CD4-positive, alpha-beta T cell (primary cell): Measurements from ENCODE around the gene TMEM132D. TPM values are rescaled to one million over a fixed set of nuclear protein-coding genes. Genes with fewer than 3 reads are reported as not detected.

Experiments used
- ATAC-seq: fragments of 200-7000 bp; cut with Tn5 transposase; one replicate; pipeline ENCODE4 v1.10.0; 2022; ENCODE audit warnings: mild to moderate bottlenecking; ENCODE audit not compliant: poor library complexity
- CTCF ChIA-PET: fragments of 350-600 bp; sonication (Branson Sonifier 250); formaldehyde crosslinking; loops from one replicate; lab custom pipeline; 2021; ENCODE audit warnings: antibody characterized with exemption, inconsistent platforms; lab: Charles Lee
- POLR2A ChIA-PET: fragments of 350-600 bp; sonication (Branson Sonifier 250); formaldehyde crosslinking; loops from one replicate; lab custom pipeline; 2021; ENCODE audit warnings: antibody characterized with exemption, inconsistent platforms; lab: Charles Lee
- DNase-seq, 14 experiments: peaks; one replicate each; pipeline ENCODE4 v3.0.0-alpha.2; 2013 to 2020; ENCODE audit warnings: mixed read lengths in 2 of 14
- H3K27ac ChIP-seq, 2 donors: one replicate each; pipeline versions ENCODE4 v1.5.1 to v1.7.0; 2013; ENCODE audit warnings: low read length in 2 of 2, low read depth in 1 of 2, mild to moderate bottlenecking in 1 of 2
- H3K27me3 ChIP-seq, 2 experiments: 1 replicate in 1 of 2; 2 replicates in 1 of 2; pipeline versions ENCODE4 v1.6.1 to v1.7.0; 2013; ENCODE audit warnings: low read length in 2 of 2, control low read depth in 1 of 2, mild to moderate bottlenecking in 1 of 2, moderate library complexity in 1 of 2; ENCODE audit not compliant: insufficient read depth in 2 of 2, control insufficient read depth in 1 of 2
- H3K36me3 ChIP-seq: one replicate; pipeline ENCODE4 v1.6.1; 2013; ENCODE audit warnings: low read length, control low read depth; ENCODE audit not compliant: insufficient read depth
- H3K4me1 ChIP-seq: one replicate; pipeline ENCODE4 v1.6.1; 2013; ENCODE audit warnings: low read length, control low read depth; ENCODE audit not compliant: insufficient read depth
- H3K4me3 ChIP-seq: one replicate; pipeline ENCODE4 v1.5.1; 2013; ENCODE audit warnings: mild to moderate bottlenecking, low read length, moderate library complexity
- H3K9me3 ChIP-seq, 2 experiments: 1 replicate in 1 of 2; 2 replicates in 1 of 2; pipeline versions ENCODE4 v1.6.1 to v1.7.0; 2013; ENCODE audit warnings: low read length in 2 of 2, mild to moderate bottlenecking in 2 of 2, control low read depth in 1 of 2, moderate library complexity in 1 of 2; ENCODE audit not compliant: control insufficient read depth in 1 of 2, insufficient read depth in 1 of 2
- H3K27ac Mint-ChIP-seq: one replicate; pipeline ENCODE4 v1.8.0; 2020; ENCODE audit warnings: mixed read lengths
- H3K27me3 Mint-ChIP-seq: one replicate; pipeline ENCODE4 v1.8.0; 2021; ENCODE audit warnings: mixed read lengths
- H3K36me3 Mint-ChIP-seq: one replicate; pipeline ENCODE4 v1.8.0; 2021; ENCODE audit warnings: low read depth, mixed read lengths
- H3K4me1 Mint-ChIP-seq: one replicate; pipeline ENCODE4 v1.8.0; 2021; ENCODE audit warnings: low read depth, mixed read lengths
- H3K4me3 Mint-ChIP-seq: one replicate; pipeline ENCODE4 v1.8.0; 2020; ENCODE audit warnings: mild to moderate bottlenecking, mixed read lengths
- H3K9me3 Mint-ChIP-seq: one replicate; pipeline ENCODE4 v1.8.0; 2020; ENCODE audit warnings: mixed read lengths
- CTCF ChIP-seq: fragments of 200-600 bp; IDR thresholded peaks from one replicate; pipeline ENCODE4 v1.8.0; 2022; ENCODE audit warnings: antibody characterized with exemption, mild to moderate bottlenecking
- intact Hi-C, 2 experiments: fragments of 100-400 bp; cut with DNase I in 1 of 2; cut with micrococcal nuclease in 1 of 2; formaldehyde crosslinking; loops; one replicate each; pipeline versions ENCODE4 v1.15.1 to v1.9.0; 2023 to 2025; cut with DNase I, micrococcal nuclease
- total RNA-seq, 174 experiments: library from RNA in 2 of 174; stranded (reverse) in 2 of 174; gene quantifications; one replicate each; pipeline ENCODE4 v1.2.3 and lab custom pipeline; 2021 to 2026

Gene TMEM132D
- total RNA-seq, 2 experiments from 2014 or later, result not detected

- CTCF ChIA-PET, result no interaction called here
- Histone ChIP-seq H3K36me3 (no peaks in the 10 kb centered on the region), H3K4me3 (no peak overlapping the region), H3K27ac (no peak overlapping the region), H3K27me3 (no peaks in the 10 kb centered on the region), H3K9me3 (peaks cover 4 to 13% of the 10 kb centered on the region in 2 experiments), H3K4me1 (no peaks in the 10 kb centered on the region)
- TF ChIP-seq CTCF, result no peak
- no peak overlapping the region for H3K27ac Mint-ChIP-seq
- H3K27me3 Mint-ChIP-seq, result no peaks in the 10 kb centered on the region
- ATAC-seq, result no peak
- H3K36me3 Mint-ChIP-seq, result no peaks in the 10 kb centered on the region
- H3K4me3 Mint-ChIP-seq, result no peak overlapping the region
- H3K9me3 Mint-ChIP-seq, result peaks cover 20% of the 10 kb centered on the region
- no peaks in the 10 kb centered on the region for H3K4me1 Mint-ChIP-seq
- intact Hi-C loops, result no loop called here
- no peak for DNase-seq
- POLR2A ChIA-PET, result no interaction called here
Measured at GRCh38 chr12:129687731-129688130, 216.1 kb downstream of the TMEM132D start.

GRCh38 chr12:129681830-129682229 is 222.0 kb downstream of the TMEM132D start:
- no peaks in the 10 kb centered on the region for H3K36me3 Mint-ChIP-seq
- no peaks in the 10 kb centered on the region for H3K27me3 Mint-ChIP-seq
- no peaks in the 10 kb centered on the region for H3K4me1 ChIP-seq
- no peak for TF ChIP-seq CTCF
- intact Hi-C loops, result no loop called here
- no peaks in the 10 kb centered on the region for H3K36me3 ChIP-seq
- no peak overlapping the region for H3K27ac Mint-ChIP-seq
- ChIA-PET CTCF (no interaction called here), POLR2A (no interaction called here)
- peaks cover 20% of the 10 kb centered on the region for H3K9me3 Mint-ChIP-seq
- H3K27me3 ChIP-seq, result no peaks in the 10 kb centered on the region
- no peak overlapping the region for H3K4me3 ChIP-seq
- H3K9me3 ChIP-seq, result peaks cover 4 to 10% of the 10 kb centered on the region in 2 experiments
- no peak overlapping the region for H3K27ac ChIP-seq
- no peaks in the 10 kb centered on the region for H3K4me1 Mint-ChIP-seq
- ATAC-seq (no peak), DNase-seq (no peak)
- H3K4me3 Mint-ChIP-seq, result no peak overlapping the region

GRCh38 chr12:129681151-129681550 is 222.7 kb downstream of the TMEM132D start:
- Mint-ChIP-seq H3K27ac (no peak overlapping the region), H3K4me1 (no peaks in the 10 kb centered on the region), H3K27me3 (no peaks in the 10 kb centered on the region), H3K9me3 (peaks cover 25% of the 10 kb centered on the region), H3K36me3 (no peaks in the 10 kb centered on the region), H3K4me3 (no peak overlapping the region)
- no peak for TF ChIP-seq CTCF
- DNase-seq (no peak), ATAC-seq (no peak)
- H3K9me3 ChIP-seq, result peaks cover 4 to 10% of the 10 kb centered on the region in 2 experiments
- H3K27me3 ChIP-seq, result no peaks in the 10 kb centered on the region
- POLR2A ChIA-PET, result no interaction called here
- H3K4me1 ChIP-seq, result no peaks in the 10 kb centered on the region
- CTCF ChIA-PET, result no interaction called here
- no peak overlapping the region for H3K4me3 ChIP-seq
- no peak overlapping the region for H3K27ac ChIP-seq
- no peaks in the 10 kb centered on the region for H3K36me3 ChIP-seq
- intact Hi-C loops, result no loop called here
